Urinary bladder (tissue), 4 donors: ENCODE results near the gene OTUD1. TPM values are rescaled to one million over a fixed set of nuclear protein-coding genes. Genes with fewer than 3 reads are reported as not detected.

Source experiments
- DNase-seq: peaks from one replicate; pipeline ENCODE4 v3.0.0-alpha.2; 2015; ENCODE audit errors: extremely low spot score
- H3K27ac ChIP-seq: one replicate; pipeline ENCODE4 v1.5.1; 2013; ENCODE audit warnings: low read depth, mild to moderate bottlenecking, moderate library complexity
- H3K36me3 ChIP-seq: one replicate; pipeline ENCODE4 v1.6.1; 2013; ENCODE audit warnings: mild to moderate bottlenecking, moderate library complexity; ENCODE audit not compliant: insufficient read depth
- H3K4me1 ChIP-seq: one replicate; pipeline ENCODE4 v1.6.1; 2013; ENCODE audit warnings: mild to moderate bottlenecking, moderate library complexity; ENCODE audit not compliant: insufficient read depth
- H3K4me3 ChIP-seq: one replicate; pipeline ENCODE4 v1.5.1; 2013; ENCODE audit warnings: low read depth, low read length
- WGBS: extraction: QIAGEN DNeasy Blood & Tissue Kit; methylation state at CpG from one replicate; pipeline ENCODE4 v1.1.7; 2013; 5-methylcytosine and 5-hydroxymethylcytosine counted together
- polyA plus RNA-seq: library from polyadenylated mRNA; stranded (reverse); fragments of 200-250 nt; gene quantifications from one replicate; pipeline ENCODE4 v1.2.3, GENCODE V29; 2013
- total RNA-seq: library from RNA; depleted of rRNA; stranded (reverse); fragments of >200 nt; gene quantifications from one replicate; pipeline ENCODE4 v1.2.3, GENCODE V29; 2014
- donor health status: healthy with polysubstance abuse.
- donor health status: healthy.

OTUD1 gene
- total and polyA plus RNA-seq, 2 donors: 9.8 to 13.5 TPM

GRCh38 chr10:23436983-23437382 is 1.9 kb upstream of the OTUD1 start:
- Histone ChIP-seq H3K4me3 (no peak overlapping the region), H3K4me1 (no peaks in the 10 kb centered on the region), H3K27ac (no peak overlapping the region), H3K36me3 (no peaks in the 10 kb centered on the region)
- 61% methylated on average over 4 of the region's 4 CpGs for WGBS
- DNase-seq: no peak

- WGBS: 93% methylated on average over 20 of the region's 20 CpGs
- no peak overlapping the region for H3K4me3 ChIP-seq
- H3K27ac ChIP-seq: peak overlapping the region; percentile 91
- H3K36me3 ChIP-seq: no peaks in the 10 kb centered on the region
- DNase-seq: no peak
- no peaks in the 10 kb centered on the region for H3K4me1 ChIP-seq
These were observed 820 bp upstream of the OTUD1 start for GRCh38 chr10:23437963-23438546.

- H3K27ac ChIP-seq: peak overlapping the region; percentile 97
- under 1% methylated on average over 79 of the region's 80 CpGs for WGBS
- H3K4me1 ChIP-seq: no peaks in the 10 kb centered on the region
- peak overlapping the region; percentile 100 for H3K4me3 ChIP-seq
- no peak for DNase-seq
- H3K36me3 ChIP-seq: no peaks in the 10 kb centered on the region
These were observed 631 bp downstream of the OTUD1 start for GRCh38 chr10:23439452-23439960.

- H3K4me1 ChIP-seq: no peaks in the 10 kb centered on the region
- peak overlapping the region; percentile 97 for H3K27ac ChIP-seq
- 2% methylated on average over 73 of the region's 73 CpGs for WGBS
- H3K36me3 ChIP-seq: no peaks in the 10 kb centered on the region
- peak overlapping the region; percentile 100 for H3K4me3 ChIP-seq
- DNase-seq: no peak
These were observed 1.4 kb downstream of the OTUD1 start for GRCh38 chr10:23439961-23440889.

GRCh38 chr10:23441251-23441650 is 2.4 kb downstream of the OTUD1 start:
- peak overlapping the region; percentile 100 for H3K4me3 ChIP-seq
- WGBS: 76% methylated on average over 3 of the region's 3 CpGs
- no peaks in the 10 kb centered on the region for H3K36me3 ChIP-seq
- DNase-seq: no peak
- no peaks in the 10 kb centered on the region for H3K4me1 ChIP-seq
- H3K27ac ChIP-seq: no peak overlapping the region

- no peak overlapping the region for H3K4me3 ChIP-seq
- H3K36me3 ChIP-seq: no peaks in the 10 kb centered on the region
- DNase-seq: no peak
- no peaks in the 10 kb centered on the region for H3K4me1 ChIP-seq
- no peak overlapping the region for H3K27ac ChIP-seq
- WGBS: 71% methylated on average over 2 of the region's 2 CpGs
These were observed 4.1 kb downstream of the OTUD1 start for GRCh38 chr10:23442936-23443335.

GRCh38 chr10:23445591-23445990 is 6.7 kb downstream of the OTUD1 start:
- Histone ChIP-seq H3K27ac (no peak overlapping the region), H3K36me3 (no peaks in the 10 kb centered on the region), H3K4me3 (no peak overlapping the region), H3K4me1 (no peaks in the 10 kb centered on the region)
- WGBS: 85% methylated on average over 5 of the region's 5 CpGs
- DNase-seq: no peak

- H3K4me1 ChIP-seq: no peaks in the 10 kb centered on the region
- WGBS: 96% methylated on average over 2 of the region's 2 CpGs
These were observed 9.4 kb downstream of the OTUD1 start for GRCh38 chr10:23448323-23448722.

GRCh38 chr10:23448802-23449570 is 10.1 kb downstream of the OTUD1 start:
- Histone ChIP-seq H3K4me3 (no peak overlapping the region), H3K36me3 (no peaks in the 10 kb centered on the region), H3K27ac (no peak overlapping the region), H3K4me1 (no peaks in the 10 kb centered on the region)
- no peak for DNase-seq
- WGBS: 74% methylated on average over 7 of the region's 7 CpGs

More at GRCh38 chr10:23448323-23448722, 9.4 kb downstream of the OTUD1 start:
- no peak for DNase-seq
- Histone ChIP-seq H3K27ac (no peak overlapping the region), H3K4me3 (no peak overlapping the region), H3K36me3 (no peaks in the 10 kb centered on the region)

GRCh38 chr10:23452033-23452655 is 13.3 kb downstream of the OTUD1 start:
- H3K4me3 ChIP-seq: no peak overlapping the region

GRCh38 chr10:23453465-23453864 is 14.6 kb downstream of the OTUD1 start:
- Histone ChIP-seq H3K36me3 (no peaks in the 10 kb centered on the region), H3K4me1 (no peaks in the 10 kb centered on the region), H3K4me3 (no peak overlapping the region), H3K27ac (no peak overlapping the region)
- 74% methylated on average over 4 of the region's 4 CpGs for WGBS
- DNase-seq: no peak

More at GRCh38 chr10:23452033-23452655, 13.3 kb downstream of the OTUD1 start:
- no peak overlapping the region for H3K27ac ChIP-seq
- H3K4me1 ChIP-seq: no peaks in the 10 kb centered on the region
- H3K36me3 ChIP-seq: no peaks in the 10 kb centered on the region
- DNase-seq: no peak
- WGBS: 86% methylated on average over 4 of the region's 4 CpGs

GRCh38 chr10:23457632-23458417 is 18.9 kb downstream of the OTUD1 start:
- WGBS: 82% methylated on average over 6 of the region's 6 CpGs
- Histone ChIP-seq H3K36me3 (no peaks in the 10 kb centered on the region), H3K4me1 (no peaks in the 10 kb centered on the region), H3K27ac (no peak overlapping the region), H3K4me3 (no peak overlapping the region)
- DNase-seq: no peak
